Measurements from ENCODE around the gene SCRN2.

SCRN2 gene

GRCh38 chr17:47808830-47809480, 32.1 kb downstream of the SCRN2 start:
- H3K4me3 ChIP-seq (ENCODE audit: low read depth, low read length) = no peak overlapping the region
- TF ChIP-seq, protein P1, sequence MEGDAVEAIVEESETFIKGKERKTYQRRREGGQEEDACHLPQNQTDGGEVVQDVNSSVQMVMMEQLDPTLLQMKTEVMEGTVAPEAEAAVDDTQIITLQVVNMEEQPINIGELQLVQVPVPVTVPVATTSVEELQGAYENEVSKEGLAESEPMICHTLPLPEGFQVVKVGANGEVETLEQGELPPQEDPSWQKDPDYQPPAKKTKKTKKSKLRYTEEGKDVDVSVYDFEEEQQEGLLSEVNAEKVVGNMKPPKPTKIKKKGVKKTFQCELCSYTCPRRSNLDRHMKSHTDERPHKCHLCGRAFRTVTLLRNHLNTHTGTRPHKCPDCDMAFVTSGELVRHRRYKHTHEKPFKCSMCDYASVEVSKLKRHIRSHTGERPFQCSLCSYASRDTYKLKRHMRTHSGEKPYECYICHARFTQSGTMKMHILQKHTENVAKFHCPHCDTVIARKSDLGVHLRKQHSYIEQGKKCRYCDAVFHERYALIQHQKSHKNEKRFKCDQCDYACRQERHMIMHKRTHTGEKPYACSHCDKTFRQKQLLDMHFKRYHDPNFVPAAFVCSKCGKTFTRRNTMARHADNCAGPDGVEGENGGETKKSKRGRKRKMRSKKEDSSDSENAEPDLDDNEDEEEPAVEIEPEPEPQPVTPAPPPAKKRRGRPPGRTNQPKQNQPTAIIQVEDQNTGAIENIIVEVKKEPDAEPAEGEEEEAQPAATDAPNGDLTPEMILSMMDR (IDR thresholded peaks at IDR 0.05; ENCODE audit: insufficient read depth, low read depth, low read length, missing control alignments) = no peak
- no peak for DNase-seq (ENCODE audit: low read depth)

DNA sequence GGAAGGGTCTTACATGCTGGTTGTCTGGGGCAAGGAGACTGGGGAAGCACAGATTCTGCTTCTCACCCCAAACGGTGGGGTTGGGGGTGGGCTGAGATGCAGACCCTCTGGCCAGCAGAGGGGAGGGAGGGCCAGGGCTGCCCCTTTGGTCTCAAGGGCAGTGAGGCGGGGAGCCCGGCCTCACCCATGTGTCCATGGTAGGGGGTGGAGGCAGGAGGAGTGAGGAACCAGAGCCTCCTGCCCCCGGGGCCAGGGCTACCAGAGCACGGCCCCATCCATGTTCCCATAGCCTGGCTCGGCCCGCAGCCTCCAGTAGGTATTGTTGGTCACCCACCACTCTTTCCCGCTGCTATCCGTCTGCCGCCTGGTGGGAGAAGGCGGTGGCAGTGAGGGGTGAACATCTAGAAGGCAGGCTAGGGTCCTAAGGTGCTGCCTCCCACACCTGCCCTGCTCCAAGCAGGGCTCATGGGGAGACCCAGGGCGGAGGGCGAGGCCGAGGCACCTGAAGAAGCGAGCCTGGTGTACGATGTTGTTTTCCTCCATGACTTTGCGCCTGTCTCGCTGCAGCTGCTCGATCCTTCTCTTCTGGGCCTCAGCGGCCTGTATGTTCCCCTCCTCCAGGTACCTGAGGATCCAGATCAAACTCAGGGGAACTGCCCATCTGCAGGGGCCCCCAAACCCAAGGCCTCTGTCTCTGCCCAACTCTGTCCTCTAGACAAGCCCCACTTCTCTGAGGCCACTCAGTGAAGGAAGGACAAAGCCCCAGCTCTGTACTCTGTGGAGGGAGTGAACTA, 32.8 kb downstream of the SCRN2 start:
- no peak overlapping the region for H3K4me3 ChIP-seq (ENCODE audit: low read depth, low read length)
- TF ChIP-seq, protein P1 (IDR thresholded peaks at IDR 0.05; ENCODE audit: insufficient read depth, low read depth, low read length, missing control alignments) = no peak
- no peak for DNase-seq (ENCODE audit: low read depth)

- no peak overlapping the region for H3K4me3 ChIP-seq (ENCODE audit: low read depth, low read length)
- TF ChIP-seq, protein P1 (IDR thresholded peaks at IDR 0.05; ENCODE audit: insufficient read depth, low read depth, low read length, missing control alignments) = no peak
- no peak for DNase-seq (ENCODE audit: low read depth)
Measured at GRCh38 chr17:47807421-47807820, 33.7 kb downstream of the SCRN2 start.

DNA sequence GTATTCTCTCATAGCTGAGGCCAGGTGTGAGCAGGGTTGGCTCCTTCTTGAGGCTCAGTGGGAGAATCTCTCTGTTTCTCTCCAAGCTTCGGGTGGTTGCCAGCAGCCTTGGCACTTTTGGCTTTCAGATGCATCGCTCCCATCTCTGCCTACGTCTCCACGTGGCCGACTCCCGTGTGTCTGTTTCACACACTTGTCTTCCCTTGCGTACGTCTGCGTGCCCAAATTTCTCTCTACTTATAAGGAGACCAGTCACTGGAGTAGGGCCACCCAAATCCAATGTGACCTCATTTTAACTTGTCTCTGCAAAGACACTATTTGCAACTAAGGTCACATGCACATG, 34.2 kb downstream of the SCRN2 start:
- no peak overlapping the region for H3K4me3 ChIP-seq (ENCODE audit: low read depth, low read length)
- DNase-seq (ENCODE audit: low read depth) = no peak
- TF ChIP-seq, protein P1 (IDR thresholded peaks at IDR 0.05; ENCODE audit: insufficient read depth, low read depth, low read length, missing control alignments) = no peak

GRCh38 chr17:47806026-47806912, 34.8 kb downstream of the SCRN2 start:
- TF ChIP-seq, protein P1 (IDR thresholded peaks at IDR 0.05; ENCODE audit: insufficient read depth, low read depth, low read length, missing control alignments) = no peak
- H3K4me3 ChIP-seq (ENCODE audit: low read depth, low read length) = no peak overlapping the region

GRCh38 chr17:47804461-47804860, 36.6 kb downstream of the SCRN2 start:
- no peak overlapping the region for H3K4me3 ChIP-seq (ENCODE audit: low read depth, low read length)
- TF ChIP-seq, protein P1 (IDR thresholded peaks at IDR 0.05; ENCODE audit: insufficient read depth, low read depth, low read length, missing control alignments) = no peak
- DNase-seq (ENCODE audit: low read depth) = no peak

More at GRCh38 chr17:47806026-47806912, 34.8 kb downstream of the SCRN2 start:
- DNase-seq (ENCODE audit: low read depth) = no peak

Measured in GM12865 (cell line).